ENCODE measurements around the gene SCAF1. TPM values are rescaled to one million over a fixed set of nuclear protein-coding genes. Genes with fewer than 3 reads are reported as not detected.

The SCAF1 gene
- polyA plus RNA-seq, 3 donors, result 0.39 to 7.5 (median 0.68) TPM

DNA sequence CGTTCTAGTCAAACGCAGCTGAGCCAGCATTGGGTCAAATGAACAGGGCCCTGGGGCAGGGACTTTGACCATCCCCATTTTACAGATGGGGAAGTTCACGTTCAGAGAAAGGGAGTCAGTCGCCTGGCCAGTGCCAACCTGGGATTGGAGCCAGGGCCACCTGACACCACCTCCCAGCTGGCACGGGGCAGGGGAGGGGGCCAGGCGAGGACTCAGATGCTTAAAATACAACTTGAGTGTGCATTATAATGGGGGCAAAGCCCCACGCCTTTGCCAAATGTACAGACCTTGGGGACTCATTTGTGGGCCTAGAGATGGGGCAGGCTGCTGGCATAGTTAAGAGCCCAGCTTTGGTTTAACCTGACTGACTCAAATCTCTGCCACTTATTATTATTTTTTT lies 36.4 kb upstream of the SCAF1 start:
- no peak overlapping the region for H2AFZ ChIP-seq (ENCODE audit: insufficient read depth, low read depth, low read length, poor library complexity, severe bottlenecking)
- H3K27ac Mint-ChIP-seq, result peak overlapping the region in 4 of 7 donors; percentile 42 to 77 (median 56)
- H3K27ac ChIP-seq (ENCODE audit: low read depth in 1 of 2, low read length in 2 of 2), result peak overlapping the region in 1 of 2 donors; percentile 32
- peaks cover 91% of the 10 kb centered on the region for H3K79me2 ChIP-seq (ENCODE audit: insufficient read depth, low read length)
- H3K9me3 ChIP-seq (replicated peaks in 1 of 2; ENCODE audit: control insufficient read depth in 1 of 2, insufficient read depth in 1 of 2, low read length in 2 of 2), result no peaks in the 10 kb centered on the region
- no peak overlapping the region for H3K4me3 ChIP-seq (replicated peaks in 1 of 3; ENCODE audit: low read depth in 2 of 3, low read length in 3 of 3)
- H3K36me3 Mint-ChIP-seq, result peaks cover 45 to 96% of the 10 kb centered on the region in 2 donors
- no peak for DNase-seq
- H4K20me1 ChIP-seq (ENCODE audit: insufficient read depth, low read length), result peaks cover 93% of the 10 kb centered on the region
- H3K4me1 Mint-ChIP-seq, result peaks cover 7% of the 10 kb centered on the region
- H3K9ac ChIP-seq (ENCODE audit: insufficient read depth, low read length, poor library complexity, severe bottlenecking), result no peak overlapping the region
- intact Hi-C loops (cut with micrococcal nuclease), result no loop called here
- TF ChIP-seq, protein P1, sequence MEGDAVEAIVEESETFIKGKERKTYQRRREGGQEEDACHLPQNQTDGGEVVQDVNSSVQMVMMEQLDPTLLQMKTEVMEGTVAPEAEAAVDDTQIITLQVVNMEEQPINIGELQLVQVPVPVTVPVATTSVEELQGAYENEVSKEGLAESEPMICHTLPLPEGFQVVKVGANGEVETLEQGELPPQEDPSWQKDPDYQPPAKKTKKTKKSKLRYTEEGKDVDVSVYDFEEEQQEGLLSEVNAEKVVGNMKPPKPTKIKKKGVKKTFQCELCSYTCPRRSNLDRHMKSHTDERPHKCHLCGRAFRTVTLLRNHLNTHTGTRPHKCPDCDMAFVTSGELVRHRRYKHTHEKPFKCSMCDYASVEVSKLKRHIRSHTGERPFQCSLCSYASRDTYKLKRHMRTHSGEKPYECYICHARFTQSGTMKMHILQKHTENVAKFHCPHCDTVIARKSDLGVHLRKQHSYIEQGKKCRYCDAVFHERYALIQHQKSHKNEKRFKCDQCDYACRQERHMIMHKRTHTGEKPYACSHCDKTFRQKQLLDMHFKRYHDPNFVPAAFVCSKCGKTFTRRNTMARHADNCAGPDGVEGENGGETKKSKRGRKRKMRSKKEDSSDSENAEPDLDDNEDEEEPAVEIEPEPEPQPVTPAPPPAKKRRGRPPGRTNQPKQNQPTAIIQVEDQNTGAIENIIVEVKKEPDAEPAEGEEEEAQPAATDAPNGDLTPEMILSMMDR (IDR thresholded peaks at IDR 0.05), result no peak
- no peaks in the 10 kb centered on the region for H3K27me3 Mint-ChIP-seq (ENCODE audit: low read depth in 3 of 3)
- H3K4me1 ChIP-seq (ENCODE audit: control insufficient read depth in 1 of 2, insufficient read depth in 2 of 2, low read length in 2 of 2), result no peaks in the 10 kb centered on the region
- peaks cover 60 to 92% of the 10 kb centered on the region in 2 donors for H3K36me3 ChIP-seq (replicated peaks in 1 of 2; ENCODE audit: control insufficient read depth in 1 of 2, insufficient read depth in 2 of 2, low read length in 2 of 2)
- H3K4me3 Mint-ChIP-seq, result no peak overlapping the region
- 88% methylated on average over 5 of the region's 7 CpGs for WGBS (ENCODE audit: insufficient coverage)
- H3K27me3 ChIP-seq (ENCODE audit: control insufficient read depth in 2 of 2, insufficient read depth in 2 of 2, low read length in 2 of 2), result no peaks in the 10 kb centered on the region
- no peaks in the 10 kb centered on the region for H3K9me3 Mint-ChIP-seq
- no peak overlapping the region for H3K4me2 ChIP-seq (replicated peaks; ENCODE audit: extremely low read depth, low read length, poor library complexity, severe bottlenecking)

DNA sequence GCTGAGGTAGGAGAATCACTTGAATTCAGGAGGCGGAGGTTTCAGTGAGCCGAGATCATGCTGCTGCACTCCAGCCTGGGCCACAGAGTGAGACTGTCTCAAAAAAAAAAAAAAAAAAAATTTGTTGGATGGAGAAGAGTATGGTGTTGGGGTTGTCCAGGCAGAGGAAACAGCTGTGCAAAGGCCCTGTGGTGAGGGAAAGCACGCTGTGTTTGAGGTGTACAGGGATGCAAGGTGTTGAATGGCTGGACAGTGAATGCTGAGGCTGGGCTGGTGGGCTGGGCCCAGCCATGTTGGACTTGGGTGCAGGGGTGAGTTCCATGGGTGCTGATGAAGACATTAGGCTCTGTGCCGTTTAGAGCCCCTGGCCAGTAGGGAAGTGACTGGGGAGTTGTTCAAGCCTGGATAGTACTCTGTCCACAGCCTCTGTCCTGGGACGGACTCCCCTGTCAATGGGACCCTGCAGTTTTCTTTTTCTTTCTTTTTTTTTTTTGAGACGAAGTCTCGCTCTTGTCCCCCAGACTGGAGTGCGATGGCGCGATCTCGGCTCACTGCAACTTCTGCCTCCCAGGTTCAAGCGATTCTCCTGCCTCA lies 32.4 kb upstream of the SCAF1 start:
- TF ChIP-seq, protein P1 (IDR thresholded peaks at IDR 0.05), result no peak
- no peaks in the 10 kb centered on the region for H3K9me3 Mint-ChIP-seq
- intact Hi-C loops (cut with micrococcal nuclease), result no loop called here
- Histone ChIP-seq H3K4me2 (replicated peaks; ENCODE audit: extremely low read depth, low read length, poor library complexity, severe bottlenecking) (no peak overlapping the region), H4K20me1 (ENCODE audit: insufficient read depth, low read length) (peaks cover 84% of the 10 kb centered on the region), H3K27ac (ENCODE audit: low read depth in 1 of 2, low read length in 2 of 2) (no peak overlapping the region), H3K27me3 (ENCODE audit: control insufficient read depth in 2 of 2, insufficient read depth in 2 of 2, low read length in 2 of 2) (no peaks in the 10 kb centered on the region), H3K79me2 (ENCODE audit: insufficient read depth, low read length) (peaks cover 91% of the 10 kb centered on the region), H3K9me3 (replicated peaks in 1 of 2; ENCODE audit: control insufficient read depth in 1 of 2, insufficient read depth in 1 of 2, low read length in 2 of 2) (no peaks in the 10 kb centered on the region), H3K4me3 (replicated peaks in 1 of 3; ENCODE audit: low read depth in 2 of 3, low read length in 3 of 3) (no peak overlapping the region), H3K9ac (ENCODE audit: insufficient read depth, low read length, poor library complexity, severe bottlenecking) (no peak overlapping the region), H2AFZ (ENCODE audit: insufficient read depth, low read depth, low read length, poor library complexity, severe bottlenecking) (no peak overlapping the region), H3K36me3 (replicated peaks in 1 of 2; ENCODE audit: control insufficient read depth in 1 of 2, insufficient read depth in 2 of 2, low read length in 2 of 2) (peaks cover 36 to 72% of the 10 kb centered on the region in 2 donors), H3K4me1 (ENCODE audit: control insufficient read depth in 1 of 2, insufficient read depth in 2 of 2, low read length in 2 of 2) (peaks cover 5 to 19% of the 10 kb centered on the region in 2 donors)
- H3K27me3 Mint-ChIP-seq (ENCODE audit: low read depth in 3 of 3), result no peaks in the 10 kb centered on the region
- no peak for DNase-seq
- H3K36me3 Mint-ChIP-seq, result peaks cover 36 to 78% of the 10 kb centered on the region in 2 donors
- H3K4me3 Mint-ChIP-seq, result no peak overlapping the region
- peak overlapping the region in 4 of 7 donors; percentile 0 to 46 (median 40) for H3K27ac Mint-ChIP-seq
- WGBS (ENCODE audit: insufficient coverage), result 98% methylated on average over 6 of the region's 12 CpGs
- H3K4me1 Mint-ChIP-seq, result peaks cover 25% of the 10 kb centered on the region

Data from CD14-positive monocyte (primary cell).